CD4-positive, alpha-beta T cell treated with Interleukin-6 for 4 hours (primary cell): Measurements from ENCODE around the gene PTPRB.

ENCODE experiments used
- DNase-seq: peaks from one replicate; pipeline ENCODE4 v3.0.0-alpha.2; 2020; ENCODE audit warnings: mixed read lengths

Gene PTPRB

GRCh38 chr12:70641691-70642090 is 4.5 kb upstream of the PTPRB start:
- DNase-seq, result no peak

- DNase-seq, result no peak
These were observed 3.7 kb upstream of the PTPRB start for GRCh38 chr12:70640901-70641300.

- no peak for DNase-seq
These were observed 2.3 kb upstream of the PTPRB start for GRCh38 chr12:70639535-70639934.

GRCh38 chr12:70638639-70639360 is 1.6 kb upstream of the PTPRB start:
- DNase-seq, result no peak

- DNase-seq, result no peak
These were observed 1.5 kb downstream of the PTPRB start for GRCh38 chr12:70635755-70636154.

- no peak for DNase-seq
These were observed 8.3 kb downstream of the PTPRB start for GRCh38 chr12:70628701-70629480.

GRCh38 chr12:70627677-70628076 is 9.6 kb downstream of the PTPRB start:
- DNase-seq, result no peak

GRCh38 chr12:70626180-70626579 is 11.0 kb downstream of the PTPRB start:
- DNase-seq, result no peak

GRCh38 chr12:70619471-70620152 is 17.6 kb downstream of the PTPRB start:
- no peak for DNase-seq

- no peak for DNase-seq
These were observed 18.9 kb downstream of the PTPRB start for GRCh38 chr12:70618371-70618770.

GRCh38 chr12:70617450-70617849 is 19.8 kb downstream of the PTPRB start:
- no peak for DNase-seq

- DNase-seq, result no peak
These were observed 21.9 kb downstream of the PTPRB start for GRCh38 chr12:70615174-70615866.

- no peak for DNase-seq
These were observed 27.3 kb downstream of the PTPRB start for GRCh38 chr12:70609739-70610491.

- no peak for DNase-seq
These were observed 28.0 kb downstream of the PTPRB start for GRCh38 chr12:70609203-70609602.

- DNase-seq, result no peak
These were observed 29.0 kb downstream of the PTPRB start for GRCh38 chr12:70608184-70608583.

GRCh38 chr12:70607107-70607506 is 30.1 kb downstream of the PTPRB start:
- DNase-seq, result no peak

GRCh38 chr12:70605976-70606375 is 31.3 kb downstream of the PTPRB start:
- DNase-seq, result no peak

- DNase-seq, result no peak
These were observed 32.6 kb downstream of the PTPRB start for GRCh38 chr12:70604662-70605061.

GRCh38 chr12:70603044-70603443 is 34.2 kb downstream of the PTPRB start:
- DNase-seq, result no peak

GRCh38 chr12:70598467-70599193 is 38.6 kb downstream of the PTPRB start:
- no peak for DNase-seq

- DNase-seq, result no peak
These were observed 44.6 kb downstream of the PTPRB start for GRCh38 chr12:70592664-70593063.
